GM19025 (cell line): ENCODE data around the gene TNNI2.
"Not testable (repeated sequence)": the region's sequence is repeated elsewhere in the genome, so short reads cannot be mapped to it uniquely, and the experiment has no call there.

Source experiments
- ATAC-seq: cut with Tn5 transposase; IDR thresholded peaks from one replicate; pipeline ENCODE4 v1.9.1; 2021; ENCODE audit warnings: mild to moderate bottlenecking, low read depth, moderate library complexity; ENCODE audit not compliant: unreplicated experiment

The TNNI2 gene

GRCh38 chr11:1882265-1883238 is 43.8 kb downstream of the TNNI2 start:
- no peak for ATAC-seq

GRCh38 chr11:1883346-1884302 is 44.8 kb downstream of the TNNI2 start:
- ATAC-seq: no peak

GRCh38 chr11:1884303-1884700 is 45.5 kb downstream of the TNNI2 start:
- ATAC-seq: no peak

GRCh38 chr11:1886551-1886950 is 47.8 kb downstream of the TNNI2 start:
- ATAC-seq: not testable (repeated sequence)

- ATAC-seq: no peak
Measured at GRCh38 chr11:1887451-1888346, 48.9 kb downstream of the TNNI2 start.

GRCh38 chr11:1888347-1888753 is 49.6 kb downstream of the TNNI2 start:
- no peak for ATAC-seq

GRCh38 chr11:1888811-1889210 is 50.0 kb downstream of the TNNI2 start:
- no peak for ATAC-seq

- ATAC-seq: no peak
Measured at GRCh38 chr11:1889224-1889930, 50.6 kb downstream of the TNNI2 start.

GRCh38 chr11:1889941-1890855 is 51.4 kb downstream of the TNNI2 start:
- ATAC-seq: no peak
